GM18517 (cell line): Measurements from ENCODE around the gene CHCHD6.

Experiments
- ATAC-seq: cut with Tn5 transposase; IDR thresholded peaks from one replicate; pipeline ENCODE4 v1.9.1; 2021; ENCODE audit warnings: mild to moderate bottlenecking, moderate library complexity; ENCODE audit not compliant: unreplicated experiment

Gene CHCHD6

GRCh38 chr3:126935756-126936509 lies 231.9 kb downstream of the CHCHD6 start:
- ATAC-seq, result no peak

GRCh38 chr3:126936853-126937425 lies 232.9 kb downstream of the CHCHD6 start:
- no peak for ATAC-seq

- ATAC-seq, result no peak
Observed at GRCh38 chr3:126937533-126937932, 233.5 kb downstream of the CHCHD6 start.

- ATAC-seq, result no peak
Observed at GRCh38 chr3:126937973-126938372, 233.9 kb downstream of the CHCHD6 start.

- ATAC-seq, result no peak
Observed at GRCh38 chr3:126938520-126939337, 234.7 kb downstream of the CHCHD6 start.

- no peak for ATAC-seq
Observed at GRCh38 chr3:126939338-126939718, 235.3 kb downstream of the CHCHD6 start.

- no peak for ATAC-seq
Observed at GRCh38 chr3:126939733-126940132, 235.7 kb downstream of the CHCHD6 start.

- no peak for ATAC-seq
Observed at GRCh38 chr3:126941721-126942270, 237.8 kb downstream of the CHCHD6 start.

GRCh38 chr3:126944089-126944965 lies 240.3 kb downstream of the CHCHD6 start:
- no peak for ATAC-seq

- ATAC-seq, result no peak
Observed at GRCh38 chr3:126945171-126945721, 241.2 kb downstream of the CHCHD6 start.

GRCh38 chr3:126945891-126946290 lies 241.9 kb downstream of the CHCHD6 start:
- ATAC-seq, result no peak

- no peak for ATAC-seq
Observed at GRCh38 chr3:126946405-126946804, 242.4 kb downstream of the CHCHD6 start.

- no peak for ATAC-seq
Observed at GRCh38 chr3:126947429-126947828, 243.4 kb downstream of the CHCHD6 start.

GRCh38 chr3:126948980-126949535 lies 245.0 kb downstream of the CHCHD6 start:
- ATAC-seq, result no peak

GRCh38 chr3:126951561-126951960 lies 247.5 kb downstream of the CHCHD6 start:
- no peak for ATAC-seq

GRCh38 chr3:126952261-126952982 lies 248.4 kb downstream of the CHCHD6 start:
- ATAC-seq, result no peak

GRCh38 chr3:126952983-126953660 lies 249.1 kb downstream of the CHCHD6 start:
- no peak for ATAC-seq

- peak; percentile 60 for ATAC-seq
Observed at GRCh38 chr3:126954141-126954842, 250.3 kb downstream of the CHCHD6 start.
